SK-N-SH (cell line): ENCODE data around the gene MEF2D. TPM values are rescaled to one million over a fixed set of nuclear protein-coding genes. Genes with fewer than 3 reads are reported as not detected.

Experiments used
- CTCF ChIA-PET: fragments of 300-600, 350-600 bp; formaldehyde crosslinking; extraction: SDS; loops from one replicate; lab custom pipeline; 2021; lab: Yijun Ruan, JAX
- POLR2A ChIA-PET: fragments of 350-600 bp; sonication (Branson Sonifier 250); formaldehyde crosslinking; extraction: SDS; loops from one replicate; lab custom pipeline; 2020; ENCODE audit warnings: antibody characterized with exemption, inconsistent platforms; lab: Yijun Ruan, JAX
- DNase-seq: peaks from one replicate; pipeline ENCODE4 v3.0.0; 2012
- H2AFZ ChIP-seq: fragments of 200-600 bp; sonication (generic); 2 replicates; pipeline ENCODE4 v1.8.1; 2016; ENCODE audit warnings: antibody characterized with exemption, mild to moderate bottlenecking, low read depth
- H3F3A ChIP-seq: fragments of 200-600 bp; sonication (generic); replicated peaks from 2 replicates; pipeline ENCODE3; 2016; ENCODE audit warnings: antibody characterized with exemption, mild to moderate bottlenecking; ENCODE audit not compliant: insufficient read depth
- H3K27ac ChIP-seq, 2 experiments: fragments of 200-500 bp in 1 of 2; fragments of 200-600 bp in 1 of 2; sonication (Bioruptor generic) in 1 of 2; sonication (generic), shearing (Covaris generic) in 1 of 2; 2 replicates each; pipeline versions ENCODE4 v1.5.1 to v1.6.1; 2014 to 2016; ENCODE audit warnings: low read depth in 2 of 2, inconsistent platforms in 1 of 2, low read length in 1 of 2, mild to moderate bottlenecking in 1 of 2, mixed read lengths in 1 of 2
- H3K27me3 ChIP-seq: fragments of 200-600 bp; sonication (generic), shearing (Covaris generic); 2 replicates; pipeline ENCODE4 v1.6.1; 2016; ENCODE audit warnings: mixed run types; ENCODE audit not compliant: insufficient read depth
- H3K36me3 ChIP-seq, 2 experiments: fragments of 200-500 bp in 1 of 2; fragments of 200-600 bp in 1 of 2; sonication (Bioruptor generic) in 1 of 2; sonication (generic) in 1 of 2; replicated peaks in 1 of 2; 2 replicates each; pipeline versions ENCODE3 to v1.5.1; 2014 to 2016; ENCODE audit warnings: low read length in 1 of 2, mild to moderate bottlenecking in 1 of 2; ENCODE audit not compliant: insufficient read depth in 2 of 2, control insufficient read depth in 1 of 2
- H3K4me1 ChIP-seq, 2 experiments: fragments of 200-500 bp in 1 of 2; fragments of 200-600 bp in 1 of 2; sonication (Bioruptor generic) in 1 of 2; sonication (generic), shearing (Covaris generic) in 1 of 2; 2 replicates each; pipeline versions ENCODE4 v1.5.1 to v1.6.1; 2014 to 2016; ENCODE audit warnings: low read depth in 1 of 2, low read length in 1 of 2, mixed run types in 1 of 2; ENCODE audit not compliant: insufficient read depth in 2 of 2, control insufficient read depth in 1 of 2
- H3K4me2 ChIP-seq: fragments of 200-600 bp; sonication (generic), shearing (Covaris generic); 2 replicates; pipeline ENCODE4 v1.6.1; 2017; ENCODE audit warnings: mixed run types
- H3K4me3 ChIP-seq, 2 experiments: fragments of 200-500 bp in 1 of 2; fragments of 200-600 bp in 1 of 2; sonication (Bioruptor generic) in 1 of 2; sonication (generic), shearing (Covaris generic) in 1 of 2; 2 replicates each; pipeline versions ENCODE4 v1.5.1 to v1.8.1; 2014 to 2016; ENCODE audit warnings: low read depth in 2 of 2, inconsistent platforms in 1 of 2, low read length in 1 of 2, mild to moderate bottlenecking in 1 of 2, mixed read lengths in 1 of 2, moderate library complexity in 1 of 2
- H3K79me2 ChIP-seq: fragments of 200-600 bp; sonication (generic); 2 replicates; pipeline ENCODE4 v1.8.1; 2017; ENCODE audit warnings: mild to moderate bottlenecking; ENCODE audit not compliant: insufficient read depth
- H3K9ac ChIP-seq: fragments of 200-600 bp; sonication (generic); 2 replicates; pipeline ENCODE4 v1.6.1; 2017; ENCODE audit warnings: mixed run types
- H3K9me2 ChIP-seq: fragments of 200-600 bp; sonication (generic); 2 replicates; pipeline ENCODE4 v1.6.1; 2017; ENCODE audit warnings: mixed run types
- H3K9me3 ChIP-seq: fragments of 200-600 bp; sonication (generic); 2 replicates; pipeline ENCODE4 v1.6.1; 2017; ENCODE audit warnings: mixed run types, mild to moderate bottlenecking, moderate library complexity
- H4K20me1 ChIP-seq: fragments of 200-600 bp; sonication (generic); 2 replicates; pipeline ENCODE4 v1.6.1; 2017; ENCODE audit warnings: mild to moderate bottlenecking, mixed run types; ENCODE audit not compliant: insufficient read depth
- ELF1 ChIP-seq: IDR thresholded peaks from 2 replicates; pipeline ENCODE4 v1.4.0; 2012
- EP300 ChIP-seq, 2 experiments: IDR thresholded peaks; 2 replicates each; pipeline versions ENCODE4 v1.4.0 to v1.6.1; 2012; ENCODE audit warnings: borderline replicate concordance in 1 of 2, low read depth in 1 of 2, low read length in 1 of 2
- GABPA ChIP-seq: IDR thresholded peaks from 2 replicates; pipeline ENCODE4 v1.4.0; 2012; ENCODE audit warnings: low read depth, mild to moderate bottlenecking
- JUND ChIP-seq: IDR thresholded peaks from 2 replicates; pipeline ENCODE4 v1.4.0; 2012
- NFIC ChIP-seq: IDR thresholded peaks from 2 replicates; pipeline ENCODE4 v1.4.0; 2012; ENCODE audit warnings: borderline replicate concordance
- NRF1 ChIP-seq: IDR thresholded peaks from 2 replicates; pipeline ENCODE4 v1.6.1; 2012; ENCODE audit warnings: low read depth, mild to moderate bottlenecking, low read length
- POLR2AphosphoS5 ChIP-seq: IDR thresholded peaks from 2 replicates; pipeline ENCODE4 v1.6.1; 2012; ENCODE audit warnings: low read depth, low read length
- RFX5 ChIP-seq: IDR thresholded peaks from 2 replicates; pipeline ENCODE4 v1.6.1; 2012; ENCODE audit warnings: mild to moderate bottlenecking, improper control_type of control experiment, low read length
- RXRA ChIP-seq: IDR thresholded peaks from 2 replicates; pipeline ENCODE4 v1.4.0; 2012; ENCODE audit warnings: low read depth, mild to moderate bottlenecking, borderline replicate concordance
- SIN3A ChIP-seq: IDR thresholded peaks from 2 replicates; pipeline ENCODE4 v1.6.1; 2012; ENCODE audit warnings: low read depth, mild to moderate bottlenecking, low read length, moderate library complexity, borderline replicate concordance
- TAF1 ChIP-seq: IDR thresholded peaks from 2 replicates; pipeline ENCODE4 v1.6.1; 2012; ENCODE audit warnings: low read depth, mild to moderate bottlenecking, low read length, moderate library complexity, borderline replicate concordance
- TCF12 ChIP-seq: IDR thresholded peaks from 2 replicates; pipeline ENCODE4 v1.4.0; 2012
- WGBS: methylation state at CpG from one replicate; pipeline ENCODE4 v1.1.6; 2017; ENCODE audit warnings: low lambda C conversion rate; 5-methylcytosine and 5-hydroxymethylcytosine counted together
- polyA plus RNA-seq, 3 experiments: library from polyadenylated mRNA; depleted of rRNA; stranded (reverse); fragments of >200 nt; gene quantifications; 2 replicates each; pipeline ENCODE4 v1.2.3, GENCODE V29; 2012
- TF ChIP-seq, protein P1 (sequence below): fragments of 150-350 bp; IDR thresholded peaks from 2 replicates; pipeline ENCODE4 v1.6.1; 2016; ENCODE audit warnings: mild to moderate bottlenecking, low read depth, low read length
- TF ChIP-seq, protein P2 (sequence below): IDR thresholded peaks from 2 replicates; pipeline ENCODE4 v1.4.0; 2012; ENCODE audit warnings: low read depth, borderline replicate concordance
- TF ChIP-seq, protein P3 (sequence below): fragments of 200-600 bp; sonication (generic); IDR thresholded peaks from 2 replicates; pipeline ENCODE4 v1.6.1; 2017; ENCODE audit warnings: antibody characterized with exemption, mild to moderate bottlenecking, moderate library complexity

The MEF2D gene
- polyA plus RNA-seq, 1 of the 3 experiments (the other 2 are of a cell fraction): 14.3 TPM

DNA sequence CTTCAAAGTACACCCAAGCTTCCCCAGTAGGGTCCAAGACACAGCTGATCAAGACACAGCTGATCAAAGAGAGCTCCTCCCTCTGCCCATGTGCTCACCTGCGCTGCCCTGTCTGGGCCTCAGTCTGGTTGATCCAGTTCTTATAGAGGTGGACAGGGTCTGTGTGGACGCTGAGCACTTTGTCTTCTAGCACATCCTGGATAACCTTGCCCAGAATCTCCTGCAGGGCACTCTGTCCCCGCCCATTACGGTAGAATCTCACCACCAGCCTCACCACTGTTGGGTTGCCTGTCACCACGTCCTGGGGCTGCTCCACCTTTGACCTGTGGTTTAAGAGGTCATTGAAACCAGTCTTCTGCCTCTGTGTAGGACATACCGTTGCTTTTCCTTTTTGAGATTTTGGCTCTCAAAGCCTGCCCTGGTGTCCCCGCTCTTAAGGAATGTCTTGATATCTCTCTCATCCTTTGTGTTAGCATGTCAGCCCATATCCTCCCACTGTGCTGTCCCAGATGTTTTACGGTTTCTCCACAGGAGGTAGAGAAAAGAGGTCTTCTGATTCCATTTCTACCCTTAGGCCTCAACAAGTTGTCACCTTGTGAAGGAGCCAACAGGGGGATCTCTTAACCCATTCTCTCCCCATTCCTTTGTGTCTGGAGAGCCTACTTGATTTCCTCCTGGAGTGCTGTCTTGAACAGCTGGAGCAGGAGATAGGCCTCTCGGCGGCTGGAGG, 38.3 kb upstream of the MEF2D start:
- H3K9ac ChIP-seq: no peak overlapping the region
- no peaks in the 10 kb centered on the region for H3K9me2 ChIP-seq
- DNase-seq: no peak
- H3K79me2 ChIP-seq: no peaks in the 10 kb centered on the region
- ChIA-PET CTCF (interaction anchor here (0.7 to 2.9 kb wide), 2 partner anchors 58 kb away, joined by 3 to 8 read pairs; no protein-coding TSS in a partner anchor), POLR2A (no interaction called here)
- no peaks in the 10 kb centered on the region for H4K20me1 ChIP-seq
- H3K27me3 ChIP-seq: no peaks in the 10 kb centered on the region
- WGBS: 93% methylated on average over 10 of the region's 10 CpGs
- H3K4me1 ChIP-seq: no peaks in the 10 kb centered on the region
- no peak for TF ChIP-seq ELF1
- no peak for TF ChIP-seq TAF1
- no peak for TF ChIP-seq GABPA
- TF ChIP-seq TCF12: no peak
- TF ChIP-seq RFX5: no peak
- no peak for TF ChIP-seq JUND
- TF ChIP-seq, protein P1, sequence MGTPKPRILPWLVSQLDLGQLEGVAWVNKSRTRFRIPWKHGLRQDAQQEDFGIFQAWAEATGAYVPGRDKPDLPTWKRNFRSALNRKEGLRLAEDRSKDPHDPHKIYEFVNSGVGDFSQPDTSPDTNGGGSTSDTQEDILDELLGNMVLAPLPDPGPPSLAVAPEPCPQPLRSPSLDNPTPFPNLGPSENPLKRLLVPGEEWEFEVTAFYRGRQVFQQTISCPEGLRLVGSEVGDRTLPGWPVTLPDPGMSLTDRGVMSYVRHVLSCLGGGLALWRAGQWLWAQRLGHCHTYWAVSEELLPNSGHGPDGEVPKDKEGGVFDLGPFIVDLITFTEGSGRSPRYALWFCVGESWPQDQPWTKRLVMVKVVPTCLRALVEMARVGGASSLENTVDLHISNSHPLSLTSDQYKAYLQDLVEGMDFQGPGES: no peak
- TF ChIP-seq POLR2AphosphoS5: no peak
- TF ChIP-seq NFIC: no peak
- TF ChIP-seq NRF1: no peak
- TF ChIP-seq SIN3A: no peak
- no peak for TF ChIP-seq EP300 (IDR thresholded peaks at IDR 0.05; ENCODE audit: borderline replicate concordance in 1 of 2, low read depth in 1 of 2, low read length in 1 of 2)
- TF ChIP-seq, protein P2, sequence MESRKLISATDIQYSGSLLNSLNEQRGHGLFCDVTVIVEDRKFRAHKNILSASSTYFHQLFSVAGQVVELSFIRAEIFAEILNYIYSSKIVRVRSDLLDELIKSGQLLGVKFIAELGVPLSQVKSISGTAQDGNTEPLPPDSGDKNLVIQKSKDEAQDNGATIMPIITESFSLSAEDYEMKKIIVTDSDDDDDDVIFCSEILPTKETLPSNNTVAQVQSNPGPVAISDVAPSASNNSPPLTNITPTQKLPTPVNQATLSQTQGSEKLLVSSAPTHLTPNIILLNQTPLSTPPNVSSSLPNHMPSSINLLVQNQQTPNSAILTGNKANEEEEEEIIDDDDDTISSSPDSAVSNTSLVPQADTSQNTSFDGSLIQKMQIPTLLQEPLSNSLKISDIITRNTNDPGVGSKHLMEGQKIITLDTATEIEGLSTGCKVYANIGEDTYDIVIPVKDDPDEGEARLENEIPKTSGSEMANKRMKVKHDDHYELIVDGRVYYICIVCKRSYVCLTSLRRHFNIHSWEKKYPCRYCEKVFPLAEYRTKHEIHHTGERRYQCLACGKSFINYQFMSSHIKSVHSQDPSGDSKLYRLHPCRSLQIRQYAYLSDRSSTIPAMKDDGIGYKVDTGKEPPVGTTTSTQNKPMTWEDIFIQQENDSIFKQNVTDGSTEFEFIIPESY: no peak
- TF ChIP-seq, protein P3, sequence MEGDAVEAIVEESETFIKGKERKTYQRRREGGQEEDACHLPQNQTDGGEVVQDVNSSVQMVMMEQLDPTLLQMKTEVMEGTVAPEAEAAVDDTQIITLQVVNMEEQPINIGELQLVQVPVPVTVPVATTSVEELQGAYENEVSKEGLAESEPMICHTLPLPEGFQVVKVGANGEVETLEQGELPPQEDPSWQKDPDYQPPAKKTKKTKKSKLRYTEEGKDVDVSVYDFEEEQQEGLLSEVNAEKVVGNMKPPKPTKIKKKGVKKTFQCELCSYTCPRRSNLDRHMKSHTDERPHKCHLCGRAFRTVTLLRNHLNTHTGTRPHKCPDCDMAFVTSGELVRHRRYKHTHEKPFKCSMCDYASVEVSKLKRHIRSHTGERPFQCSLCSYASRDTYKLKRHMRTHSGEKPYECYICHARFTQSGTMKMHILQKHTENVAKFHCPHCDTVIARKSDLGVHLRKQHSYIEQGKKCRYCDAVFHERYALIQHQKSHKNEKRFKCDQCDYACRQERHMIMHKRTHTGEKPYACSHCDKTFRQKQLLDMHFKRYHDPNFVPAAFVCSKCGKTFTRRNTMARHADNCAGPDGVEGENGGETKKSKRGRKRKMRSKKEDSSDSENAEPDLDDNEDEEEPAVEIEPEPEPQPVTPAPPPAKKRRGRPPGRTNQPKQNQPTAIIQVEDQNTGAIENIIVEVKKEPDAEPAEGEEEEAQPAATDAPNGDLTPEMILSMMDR: no peak
- no peak for TF ChIP-seq RXRA
- no peaks in the 10 kb centered on the region for H3F3A ChIP-seq
- H3K27ac ChIP-seq: no peak overlapping the region
- H3K4me2 ChIP-seq: no peak overlapping the region
- H2AFZ ChIP-seq: no peak overlapping the region
- H3K9me3 ChIP-seq: no peaks in the 10 kb centered on the region
- peaks cover 12 to 55% of the 10 kb centered on the region in 2 experiments for H3K36me3 ChIP-seq
- H3K4me3 ChIP-seq: no peak overlapping the region
